Right lobe of liver (tissue), 6 donors: ENCODE results near the gene ZNF784. TPM values are rescaled to one million over a fixed set of nuclear protein-coding genes. Genes with fewer than 3 reads are reported as not detected.

Experiments used
- ATAC-seq, 4 donors: fragments of 200-7000 bp; cut with Tn5 transposase; one replicate each; pipeline ENCODE4 v1.9.1; 2020; ENCODE audit warnings: mild to moderate bottlenecking in 4 of 4, moderate library complexity in 4 of 4
- DNase-seq, 3 donors: peaks; one replicate each; pipeline ENCODE4 v3.0.0-alpha.2; 2020
- H3K27ac ChIP-seq, 3 donors: fragments of 200-600 bp; one replicate each; pipeline ENCODE4 v1.8.0; 2022
- H3K27me3 ChIP-seq, 2 donors: fragments of 200-600 bp; one replicate each; pipeline ENCODE4 v1.8.0; 2022
- H3K36me3 ChIP-seq, 4 donors: fragments of 200-600 bp; sonication (generic) in 1 of 4; one replicate each; pipeline versions ENCODE4 v1.5.1 to v1.8.0; 2017 to 2022; ENCODE audit warnings: control low read depth in 1 of 4
- H3K4me1 ChIP-seq, 4 donors: fragments of 200-600 bp; sonication (generic) in 1 of 4; one replicate each; pipeline versions ENCODE4 v1.5.1 to v1.8.0; 2017 to 2022; ENCODE audit warnings: control low read depth in 1 of 4
- H3K4me3 ChIP-seq, 3 donors: fragments of 200-600 bp; one replicate each; pipeline ENCODE4 v1.8.0; 2022
- H3K9me3 ChIP-seq, 4 donors: fragments of 200-600 bp; sonication (generic) in 1 of 4; one replicate each; pipeline versions ENCODE4 v1.5.1 to v1.8.0; 2017 to 2022; ENCODE audit warnings: control low read depth in 1 of 4
- CTCF ChIP-seq, 4 donors: fragments of 200-600 bp in 3 of 4; fragments of 450-650 bp in 1 of 4; IDR thresholded peaks; one replicate each; pipeline versions ENCODE4 v1.5.1 to v1.8.0; 2016 to 2022; ENCODE audit warnings: antibody characterized with exemption in 4 of 4, mild to moderate bottlenecking in 2 of 4
- POLR2A ChIP-seq: fragments of 450-650 bp; IDR thresholded peaks from one replicate; pipeline ENCODE4 v1.6.1; 2017; ENCODE audit warnings: antibody characterized with exemption, mild to moderate bottlenecking
- WGBS: methylation state at CpG from one replicate; pipeline ENCODE4 v1.1.6; 2018; ENCODE audit warnings: low coverage, low lambda C conversion rate; ENCODE audit not compliant: insufficient coverage; ENCODE audit errors: missing lambda C conversion rate; 5-methylcytosine and 5-hydroxymethylcytosine counted together
- intact Hi-C, 2 donors: fragments of 100-400 bp; cut with DNase I; formaldehyde crosslinking; loops; one replicate each; pipeline versions ENCODE4 v1.11.2 to v1.14.1; 2022
- total RNA-seq, 6 experiments: library from RNA; depleted of rRNA in 2 of 6; stranded (reverse); fragments of >200 nt in 2 of 6; fragmentation: NEBNext Ultra II Directional in 3 of 6; extraction: Animal tissue kit (Norgen Biotek cat#: 25700) in 3 of 6; gene quantifications; one replicate each; pipeline versions ENCODE4 v1.1.0 to v1.2.4, GENCODE V29; 2016 to 2023
- donor health status: DM: no; HTN: yes; CAD: no.
- donor health status: DM: no; HTN: no; CAD: no.
- donor health status: DM: no; HTN: no; CAD: no.
- donor health status: DM: no; HTN: yes; CAD: no.
- donor health status: DM: no; HTN: yes; CAD: no.

ZNF784 gene
- total RNA-seq, 6 experiments from 2014 or later: 2.9 to 5.5 (median 4.1) TPM

GRCh38 chr19:55667511-55667910 is 43.1 kb upstream of the ZNF784 start:
- TF ChIP-seq POLR2A (no peak), CTCF (IDR thresholded peaks at IDR 0.05) (no peak)
- no peak for ATAC-seq
- H3K9me3 ChIP-seq: no peaks in the 10 kb centered on the region
- intact Hi-C loops: no loop called here
- no peak overlapping the region for H3K4me3 ChIP-seq
- no peaks in the 10 kb centered on the region for H3K4me1 ChIP-seq
- H3K27me3 ChIP-seq: no peaks in the 10 kb centered on the region
- WGBS: 80% methylated on average over 4 of the region's 12 CpGs
- H3K36me3 ChIP-seq: peaks cover 17 to 80% (median 36%) of the 10 kb centered on the region in 4 donors
- no peak overlapping the region for H3K27ac ChIP-seq
- no peak for DNase-seq

- Histone ChIP-seq H3K9me3 (no peaks in the 10 kb centered on the region), H3K27me3 (no peaks in the 10 kb centered on the region), H3K27ac (no peak overlapping the region), H3K4me3 (no peak overlapping the region), H3K36me3 (peaks cover 17 to 78% (median 38%) of the 10 kb centered on the region in 4 donors), H3K4me1 (no peaks in the 10 kb centered on the region)
- ATAC-seq (no peak), DNase-seq (no peak)
- intact Hi-C loops: no loop called here
- TF ChIP-seq CTCF (IDR thresholded peaks at IDR 0.05) (no peak), POLR2A (no peak)
- WGBS: 100% methylated on average over 1 of the region's 4 CpGs
Measured at GRCh38 chr19:55667006-55667381, 42.6 kb upstream of the ZNF784 start.

GRCh38 chr19:55666343-55667005 is 42.1 kb upstream of the ZNF784 start:
- Histone ChIP-seq H3K4me1 (no peaks in the 10 kb centered on the region), H3K4me3 (no peak overlapping the region), H3K36me3 (peaks cover 17 to 82% (median 39%) of the 10 kb centered on the region in 4 donors), H3K27ac (no peak overlapping the region), H3K27me3 (no peaks in the 10 kb centered on the region), H3K9me3 (no peaks in the 10 kb centered on the region)
- 90% methylated on average over 2 of the region's 12 CpGs for WGBS
- TF ChIP-seq CTCF (IDR thresholded peaks at IDR 0.05) (no peak), POLR2A (no peak)
- ATAC-seq: no peak
- no peak for DNase-seq
- intact Hi-C loops: no loop called here

- WGBS: no CpG with 5 or more reads among the region's 20 CpGs
- Histone ChIP-seq H3K4me1 (no peaks in the 10 kb centered on the region), H3K27me3 (no peaks in the 10 kb centered on the region), H3K4me3 (no peak overlapping the region), H3K36me3 (peaks cover 5 to 82% (median 32%) of the 10 kb centered on the region in 4 donors), H3K27ac (no peak overlapping the region), H3K9me3 (no peaks in the 10 kb centered on the region)
- intact Hi-C loops: no loop called here
- ATAC-seq (no peak), DNase-seq (no peak)
- no peak for TF ChIP-seq CTCF (IDR thresholded peaks at IDR 0.05)
- TF ChIP-seq POLR2A: no peak
Measured at GRCh38 chr19:55663846-55664536, 39.6 kb upstream of the ZNF784 start.
